Fibroblast of the aortic adventitia (primary cell): ENCODE results near the gene LAMB3. TPM values are rescaled to one million over a fixed set of nuclear protein-coding genes. Genes with fewer than 3 reads are reported as not detected.
"Not testable (repeated sequence)": the region's sequence is repeated elsewhere in the genome, so short reads cannot be mapped to it uniquely, and the experiment has no call there.

Source experiments
- DNase-seq: peaks from one replicate; pipeline ENCODE4 v3.0.0-alpha.2; 2010; ENCODE audit warnings: low read depth
- H3K4me3 ChIP-seq: 2 replicates; pipeline ENCODE4 v1.5.1; 2011; ENCODE audit warnings: low read depth, mild to moderate bottlenecking, control low read depth, low read length, moderate library complexity
- total RNA-seq: library from RNA; depleted of rRNA; stranded (reverse); fragments of >200 nt; gene quantifications from 2 replicates; pipeline ENCODE4 v1.2.3, GENCODE V29; 2012; ENCODE audit warnings: low replicate concordance
- TF ChIP-seq, protein P1 (sequence below): IDR thresholded peaks from 2 replicates; pipeline ENCODE4 v1.5.1; 2011; ENCODE audit warnings: mild to moderate bottlenecking, low read length, control low read depth, inconsistent platforms; ENCODE audit not compliant: insufficient read depth

The LAMB3 gene
- total RNA-seq, result 5.9 and 10.3 TPM in 2 replicates

DNA sequence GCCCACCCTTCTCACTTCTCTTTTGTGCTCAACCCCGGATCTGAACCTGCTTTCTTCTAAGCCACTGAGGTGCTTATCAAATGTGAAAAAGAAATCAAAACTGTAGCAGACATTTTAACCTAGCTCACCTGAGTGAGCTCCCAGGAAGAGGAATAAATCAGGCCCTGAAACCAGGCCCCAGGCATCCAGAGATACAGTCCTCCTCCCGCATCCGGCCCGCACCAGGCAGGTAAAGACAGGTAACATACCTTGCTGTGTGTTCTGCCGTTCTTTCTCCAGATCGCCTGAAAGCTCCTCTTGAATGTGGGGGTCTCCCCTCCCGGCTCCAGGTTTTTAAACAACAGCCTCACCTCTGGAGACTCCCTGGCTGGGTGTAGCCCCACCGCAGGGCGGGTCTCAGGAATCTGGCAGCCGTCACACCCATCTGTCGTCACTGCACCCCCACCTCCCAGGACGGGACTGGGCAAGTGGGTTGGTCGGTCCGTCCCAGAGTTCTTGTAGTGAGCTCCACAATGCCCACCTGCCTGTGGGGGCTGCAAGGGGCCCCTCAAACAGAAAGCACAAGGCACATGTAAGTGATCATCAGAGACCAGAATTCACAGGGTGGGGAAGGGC is at the start of gene LAMB3:
Gene LAMB3 (minus strand): TSS at position 305 of the 615 bp plus-strand sequence. CDS start 1,481 bp downstream, outside the sequence.
- no peak for DNase-seq
- TF ChIP-seq, protein P1, sequence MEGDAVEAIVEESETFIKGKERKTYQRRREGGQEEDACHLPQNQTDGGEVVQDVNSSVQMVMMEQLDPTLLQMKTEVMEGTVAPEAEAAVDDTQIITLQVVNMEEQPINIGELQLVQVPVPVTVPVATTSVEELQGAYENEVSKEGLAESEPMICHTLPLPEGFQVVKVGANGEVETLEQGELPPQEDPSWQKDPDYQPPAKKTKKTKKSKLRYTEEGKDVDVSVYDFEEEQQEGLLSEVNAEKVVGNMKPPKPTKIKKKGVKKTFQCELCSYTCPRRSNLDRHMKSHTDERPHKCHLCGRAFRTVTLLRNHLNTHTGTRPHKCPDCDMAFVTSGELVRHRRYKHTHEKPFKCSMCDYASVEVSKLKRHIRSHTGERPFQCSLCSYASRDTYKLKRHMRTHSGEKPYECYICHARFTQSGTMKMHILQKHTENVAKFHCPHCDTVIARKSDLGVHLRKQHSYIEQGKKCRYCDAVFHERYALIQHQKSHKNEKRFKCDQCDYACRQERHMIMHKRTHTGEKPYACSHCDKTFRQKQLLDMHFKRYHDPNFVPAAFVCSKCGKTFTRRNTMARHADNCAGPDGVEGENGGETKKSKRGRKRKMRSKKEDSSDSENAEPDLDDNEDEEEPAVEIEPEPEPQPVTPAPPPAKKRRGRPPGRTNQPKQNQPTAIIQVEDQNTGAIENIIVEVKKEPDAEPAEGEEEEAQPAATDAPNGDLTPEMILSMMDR, result no peak
- H3K4me3 ChIP-seq, result no peak within 1 kb of the TSS

DNA sequence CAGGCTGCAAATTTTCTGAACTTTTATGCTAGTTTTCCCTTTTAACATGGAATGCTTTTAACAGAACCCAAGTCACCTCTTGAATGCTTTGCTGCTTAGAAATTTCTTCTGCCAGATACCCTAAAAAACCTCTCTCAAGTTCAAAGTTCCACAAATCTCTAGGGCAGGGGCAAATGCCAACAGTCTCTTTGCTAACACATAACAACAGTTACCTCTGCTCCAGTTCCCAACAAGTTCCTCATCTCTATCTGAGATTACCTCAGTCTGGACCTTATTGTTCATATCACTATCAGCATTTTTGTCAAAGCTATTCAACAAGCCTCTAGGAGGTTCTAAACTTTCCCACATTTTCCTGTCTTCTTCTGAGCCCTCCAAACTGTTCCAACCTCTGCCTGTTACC is 48.5 kb upstream of the LAMB3 start:
- DNase-seq, H3K4me3 ChIP-seq: not testable (repeated sequence)

DNA sequence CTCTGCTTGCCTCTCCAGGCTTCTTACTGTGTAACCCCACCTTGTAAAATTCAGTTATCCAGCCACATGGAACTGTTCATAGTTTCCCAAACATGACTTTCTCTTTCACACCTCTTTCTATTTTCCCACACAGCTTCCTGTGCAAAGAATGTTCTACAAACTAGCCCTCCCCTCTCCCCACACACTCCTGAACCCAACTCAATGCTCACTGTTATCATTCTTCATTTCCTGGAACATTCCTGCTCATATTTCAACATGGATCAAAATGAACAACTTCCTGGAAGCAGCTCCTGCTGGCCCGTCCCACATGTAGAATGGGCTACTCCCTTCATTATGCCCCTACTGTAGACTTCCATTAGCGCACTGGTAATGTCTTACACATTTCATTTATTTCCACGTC is 44.9 kb upstream of the LAMB3 start:
- TF ChIP-seq, protein P1, result no peak
- DNase-seq, result peak; percentile 62
- no peak overlapping the region for H3K4me3 ChIP-seq

DNA sequence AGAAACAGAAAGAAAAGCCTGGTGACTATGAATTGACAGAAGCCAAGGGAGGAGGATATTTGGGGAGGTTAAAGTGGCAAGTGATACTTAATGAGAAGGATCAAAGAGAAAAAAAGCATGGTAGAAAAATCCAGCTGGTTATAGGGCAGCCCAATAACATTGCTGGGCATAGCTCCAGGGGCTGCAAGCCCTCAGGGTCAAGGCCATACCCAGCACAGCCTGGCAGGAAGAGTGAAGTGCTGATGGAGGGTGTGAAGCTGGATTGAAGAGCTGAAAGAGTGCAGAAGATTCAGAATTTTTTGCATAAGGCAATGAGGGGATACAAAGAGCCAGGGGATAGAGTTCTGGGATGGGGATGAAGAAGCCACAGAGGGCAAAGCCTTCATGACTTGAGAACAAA is 44.4 kb upstream of the LAMB3 start:
- no peak overlapping the region for H3K4me3 ChIP-seq
- TF ChIP-seq, protein P1, result no peak
- DNase-seq, result no peak

DNA sequence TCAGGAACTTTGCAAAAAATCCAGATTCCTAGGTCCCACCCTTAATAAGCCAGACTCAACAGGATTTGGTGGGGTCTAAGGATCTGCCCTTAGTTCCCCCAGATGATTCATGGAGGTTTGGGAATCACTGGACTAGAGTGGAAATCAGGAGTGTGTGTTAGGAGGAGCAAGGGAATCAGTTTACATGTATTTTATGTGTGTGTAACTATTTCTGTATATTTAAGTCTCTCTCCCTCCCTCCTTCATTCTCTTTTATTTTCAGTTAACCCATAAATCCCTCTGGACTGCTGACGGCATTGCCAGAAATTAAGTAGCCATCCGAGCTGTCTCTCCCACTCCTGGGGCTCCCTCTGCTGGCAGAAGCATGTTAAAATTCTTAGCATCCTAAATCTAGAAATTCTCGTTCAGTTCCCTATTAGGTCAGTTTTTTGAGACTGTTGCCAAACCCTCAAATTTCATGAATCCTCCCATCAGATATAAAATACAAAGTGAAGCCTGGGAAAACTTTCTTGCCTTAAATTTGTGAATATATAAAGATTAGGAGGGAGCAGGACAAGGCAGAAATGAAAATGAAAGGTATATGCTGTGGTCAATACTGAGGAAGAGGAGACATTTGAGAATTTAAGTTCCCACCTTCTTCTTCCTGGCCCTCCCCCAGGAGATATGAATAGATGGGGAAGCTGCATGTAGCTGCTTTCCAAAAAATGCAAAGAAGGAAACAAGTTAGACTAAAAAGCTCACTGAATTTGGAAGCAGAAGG is 40.7 kb upstream of the LAMB3 start:
- DNase-seq, result peak; percentile 93
- TF ChIP-seq, protein P1, result peak; percentile 84
- no peak overlapping the region for H3K4me3 ChIP-seq

DNA sequence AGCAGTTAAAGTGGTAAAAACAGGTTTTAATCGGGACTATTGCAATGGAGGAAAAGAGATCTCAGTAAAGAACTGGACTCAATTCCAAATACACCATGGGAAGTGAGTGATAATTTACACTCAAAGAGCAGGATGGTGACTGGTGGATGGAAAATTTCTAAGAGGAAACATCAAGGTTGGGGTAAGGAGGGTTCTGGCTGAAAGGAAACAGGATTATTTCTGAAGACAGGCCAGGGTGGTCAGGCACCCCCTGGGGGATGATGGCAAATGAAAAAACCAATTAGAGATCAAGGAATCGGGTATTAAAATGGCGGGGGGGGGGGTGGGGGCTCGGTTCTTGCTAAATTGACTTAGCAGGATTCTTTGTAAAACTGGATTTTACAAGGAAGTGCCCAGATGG is 40.1 kb upstream of the LAMB3 start:
- TF ChIP-seq, protein P1, result no peak
- no peak for DNase-seq
- H3K4me3 ChIP-seq, result no peak overlapping the region

DNA sequence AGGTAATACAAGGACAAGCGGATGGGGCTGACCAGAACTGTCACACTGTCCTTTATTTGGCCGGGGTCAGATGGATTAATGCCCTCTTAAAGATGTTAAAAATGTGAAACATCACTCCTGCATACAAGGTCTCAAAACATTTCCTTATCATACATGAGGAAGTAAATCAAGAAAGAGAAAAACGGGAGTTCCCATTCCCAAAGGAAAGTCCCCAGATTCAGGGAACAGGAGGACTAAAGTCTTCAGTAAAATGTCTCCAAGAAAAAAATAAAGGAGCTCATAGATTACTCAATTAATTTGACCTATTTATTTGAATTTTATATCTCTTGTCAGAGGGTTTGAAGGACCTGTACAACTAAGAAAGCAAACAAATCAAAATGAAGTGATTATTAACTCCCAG is 39.0 kb upstream of the LAMB3 start:
- DNase-seq, result no peak
- no peak overlapping the region for H3K4me3 ChIP-seq
- TF ChIP-seq, protein P1, result no peak
